HAP-1 (cell line): Measurements from ENCODE around the gene TMEM184C.
A peak's percentile ranks its signal among the peaks of the same experiment; 100 is the strongest.

ENCODE experiments used
- DNase-seq, 2 experiments: peaks; one replicate each; pipeline ENCODE4 v3.0.0-alpha.2; 2016 to 2020; ENCODE audit warnings: low spot score in 2 of 2
- H3K27me3 ChIP-seq: fragments of 250-450 bp; sonication (Bioruptor Pico); 2 replicates; pipeline ENCODE4 v1.5.1; 2020; ENCODE audit warnings: low read depth, mild to moderate bottlenecking, moderate library complexity
- H3K36me3 ChIP-seq: fragments of 250-450 bp; sonication (Bioruptor Pico); replicated peaks from 2 replicates; pipeline ENCODE4 v1.5.1; 2020; ENCODE audit warnings: mild to moderate bottlenecking
- H3K4me1 ChIP-seq: fragments of 250-450 bp; sonication (Bioruptor Pico); 2 replicates; pipeline ENCODE4 v1.5.1; 2020; ENCODE audit warnings: mild to moderate bottlenecking
- H3K4me3 ChIP-seq: fragments of 250-450 bp; sonication (Bioruptor Pico); 2 replicates; pipeline ENCODE4 v1.5.1; 2020; ENCODE audit warnings: mild to moderate bottlenecking, moderate library complexity
- H3K9me3 ChIP-seq: fragments of 250-450 bp; sonication (Bioruptor Pico); 2 replicates; pipeline ENCODE4 v1.5.1; 2020; ENCODE audit warnings: mild to moderate bottlenecking, moderate library complexity
- in situ Hi-C: fragments of 300-500 bp; cut with MboI; formaldehyde crosslinking; loops from 3 replicates; pipeline ENCODE4 v1.14.3; 2020; ENCODE audit warnings: low sequenced_read_pairs, inconsistent platforms, mixed read lengths

Gene TMEM184C

DNA sequence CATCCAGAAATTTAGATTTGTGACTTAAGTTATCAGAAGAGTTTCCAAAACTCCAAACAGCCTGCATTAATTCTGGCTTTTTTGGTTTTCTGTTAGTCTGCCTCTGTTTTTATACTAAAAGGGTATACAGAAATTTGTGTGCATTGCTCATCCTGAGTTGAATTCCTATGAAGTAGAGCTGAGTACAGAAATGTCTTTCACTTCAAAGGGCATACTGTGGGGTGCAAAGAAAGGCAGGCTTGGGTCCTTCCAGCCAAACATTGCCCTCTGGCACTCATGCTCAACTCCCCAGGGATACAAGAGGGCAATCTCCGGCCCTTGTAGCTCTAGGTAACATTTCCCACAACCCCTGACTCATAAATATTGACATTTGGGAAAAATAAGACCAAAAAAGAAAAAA, 27.6 kb upstream of the TMEM184C start:
- in situ Hi-C loops = loop anchor here (10.0 to 25.0 kb wide), 3 partner anchors 65 to 577 kb away; no protein-coding TSS in a partner anchor

DNA sequence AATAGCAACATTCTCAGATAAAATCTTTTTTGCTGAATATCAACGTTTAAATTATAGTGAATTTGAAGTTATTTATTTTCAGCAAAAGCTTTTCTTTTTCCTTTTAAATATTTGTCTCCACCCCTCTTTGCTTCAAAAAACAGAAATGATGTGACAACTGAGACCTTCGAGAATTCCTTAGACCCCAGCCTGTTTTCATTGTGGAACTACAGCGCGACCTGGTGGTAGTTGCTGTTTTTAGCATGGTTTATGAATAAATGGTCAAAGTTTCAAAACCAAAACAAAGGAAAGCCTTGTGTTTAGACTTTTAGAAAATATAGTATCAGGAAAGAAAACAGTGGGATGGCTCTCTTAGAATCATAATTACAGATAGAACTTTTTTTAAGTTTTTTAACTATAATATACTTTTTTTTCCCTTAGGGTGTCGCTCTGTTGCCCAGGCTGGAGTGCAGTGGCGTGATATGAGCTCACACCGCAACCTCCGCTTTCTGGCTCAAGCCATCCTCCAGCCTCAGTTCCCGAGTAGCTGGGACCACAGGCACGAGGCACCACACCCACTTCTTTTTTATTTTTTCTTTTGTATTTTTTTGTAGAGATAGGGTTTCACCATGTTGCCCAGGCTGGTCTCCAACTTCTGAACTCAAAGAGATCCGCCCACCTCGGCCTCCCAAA, 26.8 kb upstream of the TMEM184C start:
- no peaks in the 10 kb centered on the region for H3K36me3 ChIP-seq
- no peak overlapping the region for H3K4me3 ChIP-seq
- H3K27me3 ChIP-seq = no peaks in the 10 kb centered on the region
- peaks cover 5% of the 10 kb centered on the region for H3K4me1 ChIP-seq
- peak; percentile 61 to 80 for DNase-seq
- H3K9me3 ChIP-seq = no peaks in the 10 kb centered on the region
- in situ Hi-C loops = loop anchor here (25.0 kb wide), 2 partner anchors 428 to 578 kb away; no protein-coding TSS in a partner anchor

More for the DNA sequence above, 27.6 kb upstream of the TMEM184C start:
- Histone ChIP-seq H3K9me3 (no peaks in the 10 kb centered on the region), H3K36me3 (no peaks in the 10 kb centered on the region), H3K4me3 (no peak overlapping the region), H3K27me3 (no peaks in the 10 kb centered on the region), H3K4me1 (peaks cover 5% of the 10 kb centered on the region)
- no peak for DNase-seq

DNA sequence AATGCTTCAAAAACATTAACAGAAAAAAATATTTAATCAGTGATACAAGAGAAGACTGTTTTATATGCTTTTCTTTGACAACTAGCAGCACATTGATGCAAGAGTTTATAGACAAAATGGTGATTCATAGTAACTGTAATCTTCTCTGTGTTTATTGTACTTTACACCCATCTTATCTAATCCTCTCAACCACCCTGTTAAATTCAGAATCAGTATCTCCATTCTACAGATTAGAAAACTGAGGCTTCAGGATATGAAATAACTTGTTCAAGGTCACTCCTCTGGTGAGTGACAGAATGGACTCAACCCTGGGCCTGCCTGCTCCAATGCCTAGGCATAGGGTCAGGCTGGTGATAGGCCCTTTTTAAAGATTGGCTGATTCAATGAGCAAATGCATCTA, 26.1 kb upstream of the TMEM184C start:
- Histone ChIP-seq H3K9me3 (no peaks in the 10 kb centered on the region), H3K27me3 (no peaks in the 10 kb centered on the region; the same call in 1 of the 2 replicates), H3K4me1 (peaks cover 5% of the 10 kb centered on the region), H3K36me3 (no peaks in the 10 kb centered on the region), H3K4me3 (no peak overlapping the region)
- DNase-seq = no peak
- in situ Hi-C loops = loop anchor here (25.0 kb wide), 2 partner anchors 429 to 579 kb away; no protein-coding TSS in a partner anchor

DNA sequence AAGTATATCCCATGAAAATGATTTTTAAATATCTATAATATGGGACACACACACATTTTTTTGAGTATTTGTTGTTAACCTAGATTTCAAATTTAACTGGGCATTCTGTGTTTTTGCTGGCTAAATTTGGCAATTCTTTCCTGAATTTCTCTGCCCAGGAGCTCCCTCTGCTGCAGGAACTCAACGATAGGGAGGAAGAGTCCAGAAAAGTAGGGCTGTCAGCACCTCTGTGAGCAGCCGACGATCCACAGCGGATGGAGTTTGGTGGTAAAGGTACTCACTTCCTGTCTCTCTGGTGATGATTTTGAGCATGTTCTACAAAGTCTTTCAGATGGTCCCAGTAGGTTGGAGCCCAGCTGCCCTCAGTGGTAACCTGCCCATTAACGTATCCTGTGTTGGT, 23.1 kb upstream of the TMEM184C start:
- Histone ChIP-seq H3K27me3 (no peaks in the 10 kb centered on the region; the same call in 1 of the 2 replicates), H3K4me3 (no peak overlapping the region), H3K36me3 (no peaks in the 10 kb centered on the region), H3K9me3 (no peaks in the 10 kb centered on the region), H3K4me1 (no peaks in the 10 kb centered on the region)
- DNase-seq = no peak
- in situ Hi-C loops = loop anchor here (25.0 kb wide), 2 partner anchors 432 to 582 kb away; no protein-coding TSS in a partner anchor

DNA sequence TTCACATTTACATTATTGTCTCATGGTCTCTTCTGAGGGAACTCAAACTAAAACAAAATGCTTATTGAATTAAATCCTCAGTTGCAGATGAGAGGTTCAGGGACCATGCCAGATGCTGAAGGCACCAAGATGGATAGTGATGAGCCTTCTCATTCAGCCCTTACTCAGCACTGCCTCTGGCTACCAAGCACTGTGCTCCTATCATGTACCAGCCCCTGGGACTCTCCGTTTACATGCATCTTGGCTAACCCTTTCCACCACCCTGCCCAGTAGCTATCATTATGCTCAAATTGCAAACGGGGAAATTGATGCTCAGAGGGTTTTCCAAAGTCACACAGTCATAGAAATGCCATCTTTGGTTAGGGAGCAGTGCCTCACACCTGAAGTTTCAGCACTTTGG, 22.6 kb upstream of the TMEM184C start:
- no peak for DNase-seq
- H3K27me3 ChIP-seq = no peaks in the 10 kb centered on the region; the same call in 1 of the 2 replicates
- no peak overlapping the region for H3K4me3 ChIP-seq
- in situ Hi-C loops = loop anchor here (25.0 kb wide), 2 partner anchors 432 to 582 kb away; no protein-coding TSS in a partner anchor
- no peaks in the 10 kb centered on the region for H3K9me3 ChIP-seq
- no peaks in the 10 kb centered on the region for H3K36me3 ChIP-seq
- no peaks in the 10 kb centered on the region for H3K4me1 ChIP-seq

DNA sequence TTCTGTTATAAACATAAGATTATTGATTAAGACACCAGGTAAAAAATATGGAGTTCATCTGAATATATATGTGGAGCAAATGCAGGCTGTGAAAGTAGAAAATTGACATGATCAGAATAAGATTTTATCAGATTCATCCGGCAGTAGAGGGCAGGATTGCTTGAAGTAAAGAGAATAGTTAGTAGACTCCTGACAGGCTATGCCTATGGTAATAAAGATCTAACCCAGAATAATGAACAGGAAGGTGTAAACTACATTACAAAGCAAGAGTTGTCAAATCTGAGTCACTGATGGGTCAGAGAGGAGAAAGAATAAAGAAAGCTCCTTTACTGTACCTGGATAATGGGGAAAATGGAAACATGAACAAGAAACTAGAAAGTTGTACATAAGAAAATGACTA, 20.8 kb upstream of the TMEM184C start:
- Histone ChIP-seq H3K9me3 (no peaks in the 10 kb centered on the region), H3K4me1 (no peaks in the 10 kb centered on the region; the same call in 1 of the 2 replicates), H3K36me3 (no peaks in the 10 kb centered on the region), H3K27me3 (no peaks in the 10 kb centered on the region; the same call in 1 of the 2 replicates), H3K4me3 (no peak overlapping the region)
- in situ Hi-C loops = loop anchor here (25.0 kb wide), 2 partner anchors 434 to 584 kb away; no protein-coding TSS in a partner anchor
- no peak for DNase-seq

DNA sequence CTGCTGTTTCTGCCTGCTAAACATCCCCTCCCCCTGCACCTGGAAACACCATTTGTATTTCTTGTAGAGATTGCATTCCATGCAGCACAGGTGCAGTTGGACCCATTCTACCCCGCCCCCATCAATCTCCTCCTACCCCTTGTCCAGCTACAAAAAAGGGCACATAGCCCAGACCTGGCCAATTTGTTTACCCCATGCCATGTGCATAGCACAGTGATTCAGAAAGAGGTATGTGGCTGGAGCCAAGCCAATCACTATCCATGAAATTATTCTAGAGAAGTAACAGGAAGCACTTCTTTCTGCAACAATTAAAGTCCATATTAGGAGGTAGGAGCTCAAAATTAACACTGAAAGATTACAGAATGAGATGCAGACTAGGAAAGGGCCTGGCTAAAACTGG, 20.2 kb upstream of the TMEM184C start:
- no peak overlapping the region for H3K4me3 ChIP-seq
- no peaks in the 10 kb centered on the region; the same call in 1 of the 2 replicates for H3K27me3 ChIP-seq
- H3K4me1 ChIP-seq = no peaks in the 10 kb centered on the region; the same call in 1 of the 2 replicates
- no peak for DNase-seq
- no peaks in the 10 kb centered on the region for H3K9me3 ChIP-seq
- in situ Hi-C loops = loop anchor here (25.0 kb wide), 2 partner anchors 435 to 585 kb away; no protein-coding TSS in a partner anchor
- H3K36me3 ChIP-seq = no peaks in the 10 kb centered on the region

DNA sequence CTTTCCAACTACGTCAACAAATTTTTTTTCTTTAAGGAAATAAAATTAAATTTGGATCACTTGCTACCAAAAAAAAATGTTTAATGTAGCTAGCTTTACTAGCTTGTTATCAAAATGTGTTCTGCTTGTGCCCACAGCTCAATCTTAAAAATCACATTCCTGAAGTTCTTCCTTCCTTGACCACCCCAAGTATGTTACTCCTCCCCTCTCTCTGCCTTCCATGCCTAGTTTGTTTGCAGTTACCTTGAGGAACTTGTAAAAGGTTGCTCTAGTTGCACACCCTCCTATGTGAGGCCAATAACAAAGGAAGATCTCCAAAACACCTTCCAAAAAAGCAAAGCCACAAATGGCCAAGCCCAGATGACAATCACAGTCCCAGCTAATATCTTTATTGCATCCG, 19.6 kb upstream of the TMEM184C start:
- Histone ChIP-seq H3K4me1 (no peaks in the 10 kb centered on the region; the same call in 1 of the 2 replicates), H3K36me3 (no peaks in the 10 kb centered on the region), H3K27me3 (no peaks in the 10 kb centered on the region; the same call in 1 of the 2 replicates), H3K9me3 (no peaks in the 10 kb centered on the region), H3K4me3 (no peak overlapping the region)
- in situ Hi-C loops = loop anchor here (25.0 kb wide), 2 partner anchors 435 to 585 kb away; no protein-coding TSS in a partner anchor
- DNase-seq = no peak

DNA sequence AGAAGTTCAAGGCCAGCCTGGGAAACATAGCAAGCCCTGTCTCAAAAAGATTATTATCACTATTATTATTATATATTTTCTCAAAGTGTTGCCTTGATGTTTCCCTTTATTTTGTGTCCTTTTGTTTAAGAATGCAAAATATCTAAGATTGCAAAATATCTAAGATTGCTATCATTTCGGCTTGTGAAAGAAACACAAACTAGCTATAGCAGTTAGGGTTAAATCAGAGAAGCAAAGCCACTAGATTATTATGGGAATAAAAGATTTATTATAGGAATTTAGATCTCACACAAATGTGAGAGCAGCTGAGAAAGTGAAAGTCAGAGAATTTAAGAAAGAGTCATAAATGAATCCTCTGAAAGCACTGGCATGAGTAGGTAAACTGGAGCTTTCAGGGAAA, 18.0 kb upstream of the TMEM184C start:
- H3K27me3 ChIP-seq = no peaks in the 10 kb centered on the region; the same call in 1 of the 2 replicates
- no peaks in the 10 kb centered on the region for H3K9me3 ChIP-seq
- DNase-seq = no peak
- H3K4me1 ChIP-seq = peaks cover 2% of the 10 kb centered on the region
- H3K4me3 ChIP-seq = no peak overlapping the region
- in situ Hi-C loops = loop anchor here (25.0 kb wide), 2 partner anchors 437 to 587 kb away; no protein-coding TSS in a partner anchor
- no peaks in the 10 kb centered on the region for H3K36me3 ChIP-seq

DNA sequence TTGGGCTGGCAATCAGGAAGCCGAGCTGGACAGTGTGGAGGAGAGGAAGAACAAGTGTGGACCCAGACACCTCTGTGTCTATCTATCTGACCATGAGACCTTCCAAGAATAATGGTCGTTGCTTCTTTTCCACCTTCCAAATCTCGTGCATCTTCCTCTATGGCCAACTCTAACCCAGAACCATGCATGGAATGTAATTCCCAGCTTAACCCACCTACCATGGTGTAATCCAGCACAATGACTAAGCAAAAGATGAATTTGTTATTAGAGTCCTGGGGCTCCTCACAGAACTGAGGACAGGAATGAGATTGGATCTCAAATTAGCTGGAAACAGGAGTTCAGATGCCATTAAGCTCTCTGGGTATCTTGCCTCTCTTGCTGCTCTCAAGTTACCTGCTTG, 17.4 kb upstream of the TMEM184C start:
- Histone ChIP-seq H3K9me3 (no peaks in the 10 kb centered on the region), H3K4me3 (no peak overlapping the region), H3K27me3 (no peaks in the 10 kb centered on the region; the same call in 1 of the 2 replicates), H3K36me3 (no peaks in the 10 kb centered on the region), H3K4me1 (peaks cover 8% of the 10 kb centered on the region)
- in situ Hi-C loops = loop anchor here (25.0 kb wide), 2 partner anchors 437 to 587 kb away; no protein-coding TSS in a partner anchor
- DNase-seq = no peak

DNA sequence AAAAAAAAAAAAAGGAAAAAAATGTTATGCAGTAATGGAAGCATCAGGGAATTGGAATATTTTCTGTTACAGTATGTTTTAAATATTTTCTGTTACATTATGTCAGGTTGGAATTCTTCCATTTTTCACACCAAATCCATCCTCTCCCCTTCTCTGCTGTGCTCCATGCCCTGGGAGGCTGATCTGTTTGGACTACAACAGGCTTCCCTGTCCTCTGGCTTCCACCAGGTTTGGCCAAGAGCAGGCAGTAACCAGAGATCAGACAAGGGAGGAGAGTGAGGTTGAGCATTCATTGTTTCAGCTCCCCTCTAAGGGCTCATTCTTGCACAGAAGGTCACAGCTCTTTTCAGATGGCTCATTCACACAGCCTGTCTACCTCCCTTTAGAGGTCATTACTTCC, 11.7 kb upstream of the TMEM184C start:
- H3K9me3 ChIP-seq = no peaks in the 10 kb centered on the region
- no peaks in the 10 kb centered on the region for H3K36me3 ChIP-seq
- in situ Hi-C loops = no loop called here
- DNase-seq = no peak
- H3K27me3 ChIP-seq = no peaks in the 10 kb centered on the region
- H3K4me3 ChIP-seq = no peak overlapping the region
- H3K4me1 ChIP-seq = peaks cover 10% of the 10 kb centered on the region

DNA sequence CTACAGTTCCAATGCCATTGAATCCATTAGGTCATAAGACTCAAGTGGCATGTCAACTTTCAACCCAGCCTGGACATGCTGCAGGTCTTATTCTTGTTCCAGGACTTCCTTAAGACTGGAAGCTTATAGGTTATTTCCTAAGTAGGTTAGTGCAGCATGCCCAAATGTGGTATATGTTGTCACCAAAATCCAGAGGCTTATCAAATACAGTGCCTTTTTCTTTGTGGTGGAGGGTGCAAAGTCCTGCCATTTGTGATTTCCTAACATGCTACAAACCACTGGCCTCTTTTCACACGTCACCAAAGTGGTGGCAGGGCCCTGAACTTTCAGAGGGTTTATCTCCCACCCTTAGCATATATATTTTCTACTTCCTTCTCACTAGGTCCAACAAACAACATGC, 9.7 kb upstream of the TMEM184C start:
- in situ Hi-C loops = no loop called here
- no peaks in the 10 kb centered on the region for H3K9me3 ChIP-seq
- H3K36me3 ChIP-seq = no peaks in the 10 kb centered on the region
- no peaks in the 10 kb centered on the region for H3K27me3 ChIP-seq
- no peak for DNase-seq
- peaks cover 10% of the 10 kb centered on the region; the same call in 1 of the 2 replicates for H3K4me1 ChIP-seq
- H3K4me3 ChIP-seq = no peak overlapping the region

DNA sequence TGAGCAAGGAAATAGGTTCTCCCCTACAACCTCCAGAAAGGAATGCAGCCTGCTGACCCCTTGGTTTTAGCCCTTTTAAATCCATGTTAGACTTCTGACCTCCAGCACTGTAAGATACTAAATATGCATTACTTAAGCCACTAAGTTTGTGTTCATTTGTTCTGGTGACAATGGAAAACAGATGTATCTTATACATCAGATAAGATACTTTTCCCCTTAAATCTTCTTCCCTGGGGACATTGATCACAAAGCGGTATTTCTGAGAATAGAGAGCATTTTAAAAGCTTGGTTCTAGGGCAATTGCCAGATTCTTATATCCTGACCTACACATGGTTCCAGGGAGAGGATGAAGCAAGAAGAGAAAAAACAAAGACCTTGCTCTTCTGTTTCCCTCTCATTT, 6.5 kb upstream of the TMEM184C start:
- no peaks in the 10 kb centered on the region for H3K36me3 ChIP-seq
- H3K27me3 ChIP-seq = no peaks in the 10 kb centered on the region
- H3K4me3 ChIP-seq = no peak overlapping the region
- in situ Hi-C loops = loop anchor here (10.0 kb wide), 1 partner anchor 254 kb away; no protein-coding TSS in a partner anchor
- no peak for DNase-seq
- no peaks in the 10 kb centered on the region for H3K9me3 ChIP-seq
- H3K4me1 ChIP-seq = no peaks in the 10 kb centered on the region

DNA sequence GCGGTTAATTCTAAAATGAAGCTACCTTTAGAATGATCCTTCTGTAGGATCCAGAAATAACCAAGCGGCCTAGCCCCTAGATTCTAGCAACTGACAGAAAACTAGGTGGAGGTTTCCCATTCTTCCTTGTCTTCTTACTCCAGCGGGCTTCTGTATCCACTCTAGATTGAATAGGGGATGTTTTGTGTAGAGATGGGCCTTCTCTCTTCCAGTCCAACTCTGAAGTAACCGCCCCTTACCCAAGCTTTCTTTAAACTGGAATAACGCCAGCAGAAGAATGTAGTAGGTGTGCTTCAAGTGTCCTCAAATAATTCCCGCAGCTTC, 386 bp upstream of the TMEM184C start:
- DNase-seq = no peak
- peaks cover 16% of the 10 kb centered on the region for H3K4me1 ChIP-seq
- in situ Hi-C loops = loop anchor here (10.0 kb wide), 1 partner anchor 248 kb away; no protein-coding TSS in a partner anchor
- H3K36me3 ChIP-seq = no peaks in the 10 kb centered on the region; the same call in 1 of the 2 replicates
- H3K4me3 ChIP-seq = peak overlapping the region; percentile 91
- no peaks in the 10 kb centered on the region for H3K27me3 ChIP-seq
- H3K9me3 ChIP-seq = no peaks in the 10 kb centered on the region
